Left lung (tissue), 10 donors: Measurements from ENCODE around the gene KLHDC10. TPM values are rescaled to one million over a fixed set of nuclear protein-coding genes. Genes with fewer than 3 reads are reported as not detected.
A peak's percentile ranks its signal among the peaks of the same experiment; 100 is the strongest.

Experiments
- ATAC-seq: fragments of 200-7000 bp; cut with Tn5 transposase; one replicate; pipeline ENCODE4 v1.9.1; 2020; ENCODE audit warnings: moderate library complexity
- DNase-seq, 4 donors: peaks; one replicate each; pipeline ENCODE4 v3.0.0-alpha.2; 2013 to 2020
- H3K27ac ChIP-seq, 2 donors: fragments of 200-600 bp; sonication (generic) in 1 of 2; one replicate each; pipeline versions ENCODE4 v1.5.0 to v1.8.0; 2020 to 2021
- H3K27me3 ChIP-seq, 2 donors: fragments of 200-600 bp; sonication (generic) in 1 of 2; one replicate each; pipeline versions ENCODE4 v1.5.0 to v1.8.0; 2020 to 2021
- H3K36me3 ChIP-seq, 2 donors: fragments of 200-600 bp; sonication (generic) in 1 of 2; one replicate each; pipeline versions ENCODE4 v1.5.0 to v1.8.0; 2020 to 2021
- H3K4me1 ChIP-seq, 2 donors: fragments of 200-600 bp; one replicate each; pipeline ENCODE4 v1.8.0; 2021
- H3K4me3 ChIP-seq, 2 donors: fragments of 200-600 bp; sonication (generic) in 1 of 2; one replicate each; pipeline versions ENCODE4 v1.5.0 to v1.8.0; 2020 to 2021; ENCODE audit warnings: mild to moderate bottlenecking in 1 of 2
- H3K9me3 ChIP-seq, 2 donors: fragments of 200-600 bp; sonication (generic) in 1 of 2; one replicate each; pipeline versions ENCODE4 v1.5.0 to v1.8.0; 2020 to 2021
- CTCF ChIP-seq, 2 donors: fragments of 200-600 bp; sonication (generic) in 1 of 2; IDR thresholded peaks; one replicate each; pipeline versions ENCODE4 v1.5.0 to v1.8.0; 2021; ENCODE audit warnings: antibody characterized with exemption in 2 of 2
- intact Hi-C, 2 donors: fragments of 100-400 bp; cut with DNase I; formaldehyde crosslinking; loops; one replicate each; pipeline versions ENCODE4 v1.11.2 to v1.14.2; 2022
- polyA plus RNA-seq, 6 donors: library from polyadenylated mRNA; unstranded; fragments of 120-200 nt; gene quantifications; one replicate each; pipeline ENCODE4 v1.2.1, GENCODE V29; 2013; ENCODE audit not compliant: insufficient read length in 6 of 6
- total RNA-seq, 2 donors: library from RNA; stranded (reverse); fragmentation: NEBNext Ultra II Directional; extraction: Animal tissue kit (Norgen Biotek cat#: 25700); gene quantifications; one replicate each; pipeline ENCODE4 v1.2.1, GENCODE V29; 2021
- donor health status: DM: no; HTN: yes; CAD: no.
- donor health status: DM: no; HTN: no; CAD: no.

The KLHDC10 gene
- total and polyA plus RNA-seq, 8 donors, result 33.3 to 39.7 (median 37.9) TPM

- Histone ChIP-seq H3K9me3 (peaks cover 0 to 3% of the 10 kb centered on the region in 2 donors), H3K4me3 (no peak overlapping the region), H3K4me1 (peaks cover 0 to 8% of the 10 kb centered on the region in 2 donors), H3K36me3 (no peaks in the 10 kb centered on the region), H3K27me3 (no peaks in the 10 kb centered on the region), H3K27ac (no peak overlapping the region)
- DNase-seq (no peak), ATAC-seq (no peak)
- intact Hi-C loops, result no loop called here
- TF ChIP-seq CTCF (IDR thresholded peaks at IDR 0.05), result no peak
These were observed 81.5 kb downstream of the KLHDC10 start for GRCh38 chr7:130151591-130152492.

GRCh38 chr7:130152493-130153210 is 82.3 kb downstream of the KLHDC10 start:
- TF ChIP-seq CTCF (IDR thresholded peaks at IDR 0.05), result no peak
- Histone ChIP-seq H3K4me1 (peaks cover 0 to 8% of the 10 kb centered on the region in 2 donors), H3K27ac (no peak overlapping the region), H3K4me3 (no peak overlapping the region), H3K36me3 (no peaks in the 10 kb centered on the region), H3K9me3 (peaks cover 0 to 3% of the 10 kb centered on the region in 2 donors), H3K27me3 (no peaks in the 10 kb centered on the region)
- ATAC-seq (no peak), DNase-seq (no peak)
- intact Hi-C loops, result no loop called here

- Histone ChIP-seq H3K9me3 (peaks cover 0 to 3% of the 10 kb centered on the region in 2 donors), H3K27me3 (no peaks in the 10 kb centered on the region), H3K27ac (no peak overlapping the region), H3K4me1 (peaks cover 0 to 8% of the 10 kb centered on the region in 2 donors), H3K36me3 (no peaks in the 10 kb centered on the region), H3K4me3 (no peak overlapping the region)
- DNase-seq (no peak), ATAC-seq (no peak)
- no peak for TF ChIP-seq CTCF (IDR thresholded peaks at IDR 0.05)
- intact Hi-C loops, result no loop called here
These were observed 83.0 kb downstream of the KLHDC10 start for GRCh38 chr7:130153211-130153908.

GRCh38 chr7:130154131-130154500 is 83.8 kb downstream of the KLHDC10 start:
- no peak for TF ChIP-seq CTCF (IDR thresholded peaks at IDR 0.05)
- Histone ChIP-seq H3K27ac (no peak overlapping the region), H3K4me3 (no peak overlapping the region), H3K27me3 (no peaks in the 10 kb centered on the region), H3K36me3 (no peaks in the 10 kb centered on the region), H3K9me3 (peaks cover 0 to 3% of the 10 kb centered on the region in 2 donors), H3K4me1 (peaks cover 0 to 8% of the 10 kb centered on the region in 2 donors)
- intact Hi-C loops, result no loop called here
- peak in 1 of 4 donors; percentile 65 for DNase-seq
- peak; percentile 92 for ATAC-seq
